ENCODE measurements around the gene B4GALT2.

Gene B4GALT2

GRCh38 chr1:44014365-44015104 is 35.5 kb downstream of the B4GALT2 start:
- Histone ChIP-seq H3K27me3 (ENCODE audit: insufficient read depth, low read length, poor library complexity) (no peaks in the 10 kb centered on the region), H3K56ac (ENCODE audit: low read length) (no peak overlapping the region), H3K18ac (ENCODE audit: low read length) (no peak overlapping the region), H3K23ac (ENCODE audit: low read length) (no peak overlapping the region), H4K8ac (ENCODE audit: low read depth, low read length) (no peak overlapping the region), H3K4me3 (ENCODE audit: low read length) (no peak overlapping the region), H3K79me1 (ENCODE audit: low read length) (no peaks in the 10 kb centered on the region), H3K9ac (ENCODE audit: low read length) (no peak overlapping the region), H4K5ac (ENCODE audit: low read length) (no peak overlapping the region), H3K4me2 (ENCODE audit: low read length) (no peak overlapping the region), H3K4ac (ENCODE audit: low read depth, low read length) (no peak overlapping the region), H3K4me1 (ENCODE audit: control insufficient read depth, low read depth, low read length) (no peaks in the 10 kb centered on the region), H2BK120ac (ENCODE audit: low read depth, low read length) (no peak overlapping the region), H3K27ac (ENCODE audit: low read depth, low read length) (no peak overlapping the region), H3K36me3 (ENCODE audit: control insufficient read depth, insufficient read depth, low read length) (no peaks in the 10 kb centered on the region), H3K79me2 (ENCODE audit: control insufficient read depth, insufficient read depth, low read length) (no peaks in the 10 kb centered on the region), H2BK15ac (replicated peaks; ENCODE audit: low read depth) (no peak overlapping the region), H2BK5ac (ENCODE audit: low read length) (no peak overlapping the region), H2AK5ac (ENCODE audit: low read length) (no peak overlapping the region)
- DNase-seq = no peak
- no CpG with 5 or more reads among the region's 8 CpGs for WGBS (ENCODE audit: extremely low coverage, insufficient coverage, low lambda C conversion rate)

- no peak overlapping the region for H2BK120ac ChIP-seq (ENCODE audit: low read depth, low read length)
- no peak overlapping the region for H3K4me2 ChIP-seq (ENCODE audit: low read length)
- H2BK5ac ChIP-seq (ENCODE audit: low read length) = no peak overlapping the region
- DNase-seq = no peak
- H3K27ac ChIP-seq (ENCODE audit: low read depth, low read length) = no peak overlapping the region
- no CpG with 5 or more reads among the region's 3 CpGs for WGBS (ENCODE audit: extremely low coverage, insufficient coverage, low lambda C conversion rate)
- H4K5ac ChIP-seq (ENCODE audit: low read length) = no peak overlapping the region
- H3K79me1 ChIP-seq (ENCODE audit: low read length) = no peaks in the 10 kb centered on the region
- H3K27me3 ChIP-seq (ENCODE audit: insufficient read depth, low read length, poor library complexity) = no peaks in the 10 kb centered on the region
- no peak overlapping the region for H4K8ac ChIP-seq (ENCODE audit: low read depth, low read length)
- no peaks in the 10 kb centered on the region for H3K79me2 ChIP-seq (ENCODE audit: control insufficient read depth, insufficient read depth, low read length)
- no peaks in the 10 kb centered on the region for H3K36me3 ChIP-seq (ENCODE audit: control insufficient read depth, insufficient read depth, low read length)
- H3K4ac ChIP-seq (ENCODE audit: low read depth, low read length) = no peak overlapping the region
- no peak overlapping the region for H3K4me3 ChIP-seq (ENCODE audit: low read length)
- H2BK15ac ChIP-seq (replicated peaks; ENCODE audit: low read depth) = no peak overlapping the region
- no peaks in the 10 kb centered on the region for H3K4me1 ChIP-seq (ENCODE audit: control insufficient read depth, low read depth, low read length)
- no peak overlapping the region for H3K23ac ChIP-seq (ENCODE audit: low read length)
- no peak overlapping the region for H3K56ac ChIP-seq (ENCODE audit: low read length)
- H2AK5ac ChIP-seq (ENCODE audit: low read length) = no peak overlapping the region
- no peak overlapping the region for H3K18ac ChIP-seq (ENCODE audit: low read length)
- H3K9ac ChIP-seq (ENCODE audit: low read length) = no peak overlapping the region
These were observed 36.2 kb downstream of the B4GALT2 start for GRCh38 chr1:44015206-44015605.

DNA sequence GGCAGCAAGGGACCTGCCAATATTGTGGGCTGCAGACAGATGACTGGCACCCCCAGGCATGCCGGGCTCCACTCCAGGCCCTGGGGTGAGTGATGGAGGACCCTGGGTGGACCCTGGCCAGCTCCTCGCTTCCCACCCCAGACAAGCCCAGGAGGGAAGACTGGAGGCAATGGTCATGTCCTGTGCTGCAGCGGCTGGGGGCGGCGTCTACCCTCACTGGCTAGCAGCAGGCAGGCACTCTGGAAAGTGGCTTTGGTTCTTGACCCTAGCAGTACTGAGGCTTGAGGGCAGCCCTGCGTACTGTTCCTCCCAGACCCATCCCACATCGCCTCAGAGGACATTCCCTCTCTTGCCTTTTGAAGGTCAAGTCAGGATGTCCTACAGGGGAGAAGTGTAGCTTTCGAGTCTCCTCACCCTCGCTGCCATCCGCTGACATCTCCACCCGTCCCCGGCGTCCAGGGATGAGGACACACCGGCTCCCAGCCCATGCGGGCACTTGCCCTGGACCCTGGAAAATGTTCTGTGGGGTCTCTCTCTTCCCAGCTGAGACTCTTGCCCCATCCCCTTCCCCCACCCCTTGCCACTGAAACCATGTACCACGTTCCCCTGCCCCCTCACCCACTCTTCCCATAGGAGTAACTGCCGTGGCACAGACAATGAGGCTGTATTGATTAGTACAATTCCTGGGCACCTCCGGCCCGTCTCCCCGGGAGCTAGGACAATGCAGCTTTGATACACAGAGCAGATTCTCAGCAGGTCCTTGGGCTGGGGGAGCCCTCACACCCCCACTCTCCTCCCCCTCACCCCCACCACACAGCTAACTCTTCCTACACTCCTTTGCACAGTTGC is 37.3 kb downstream of the B4GALT2 start:
- DNase-seq = no peak
- Histone ChIP-seq H4K5ac (ENCODE audit: low read length) (no peak overlapping the region), H3K4me1 (ENCODE audit: control insufficient read depth, low read depth, low read length) (no peaks in the 10 kb centered on the region), H3K4me3 (ENCODE audit: low read length) (no peak overlapping the region), H3K79me1 (ENCODE audit: low read length) (no peaks in the 10 kb centered on the region), H2BK5ac (ENCODE audit: low read length) (no peak overlapping the region), H2AK5ac (ENCODE audit: low read length) (no peak overlapping the region), H3K18ac (ENCODE audit: low read length) (no peak overlapping the region), H3K9ac (ENCODE audit: low read length) (no peak overlapping the region), H4K8ac (ENCODE audit: low read depth, low read length) (no peak overlapping the region), H3K27me3 (ENCODE audit: insufficient read depth, low read length, poor library complexity) (no peaks in the 10 kb centered on the region), H2BK120ac (ENCODE audit: low read depth, low read length) (no peak overlapping the region), H3K56ac (ENCODE audit: low read length) (no peak overlapping the region), H3K79me2 (ENCODE audit: control insufficient read depth, insufficient read depth, low read length) (no peaks in the 10 kb centered on the region), H2BK15ac (replicated peaks; ENCODE audit: low read depth) (no peak overlapping the region), H3K4me2 (ENCODE audit: low read length) (no peak overlapping the region), H3K23ac (ENCODE audit: low read length) (no peak overlapping the region), H3K36me3 (ENCODE audit: control insufficient read depth, insufficient read depth, low read length) (no peaks in the 10 kb centered on the region), H3K27ac (ENCODE audit: low read depth, low read length) (no peak overlapping the region), H3K4ac (ENCODE audit: low read depth, low read length) (no peak overlapping the region)
- no CpG with 5 or more reads among the region's 20 CpGs for WGBS (ENCODE audit: extremely low coverage, insufficient coverage, low lambda C conversion rate)

DNA sequence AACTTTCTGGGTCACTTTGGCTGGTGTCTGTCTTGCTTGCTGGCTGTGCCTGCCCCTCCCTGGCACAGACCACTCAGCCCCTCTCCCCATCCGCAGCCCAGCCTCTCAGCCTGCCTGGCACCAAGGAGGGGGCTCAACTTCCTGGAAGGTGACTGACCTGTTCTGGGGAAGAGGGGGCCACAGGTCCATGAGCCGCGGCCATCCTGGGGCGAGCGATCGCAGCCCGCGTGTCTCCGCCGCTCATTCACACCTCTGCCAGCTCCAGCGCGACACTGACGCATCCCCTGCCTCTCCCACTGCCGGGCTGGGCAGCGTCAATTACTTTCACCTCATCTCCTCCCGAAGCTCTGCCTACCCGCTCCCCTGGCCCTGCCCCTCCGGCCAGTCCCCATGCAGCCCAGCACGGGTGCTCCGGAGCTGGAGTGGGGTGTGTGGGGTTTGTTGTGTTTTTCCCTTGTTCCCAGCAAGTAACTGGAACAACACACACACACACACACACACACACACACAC is 37.9 kb downstream of the B4GALT2 start:
- Histone ChIP-seq H2BK5ac (ENCODE audit: low read length) (no peak overlapping the region), H3K23ac (ENCODE audit: low read length) (no peak overlapping the region), H3K27ac (ENCODE audit: low read depth, low read length) (no peak overlapping the region), H3K27me3 (ENCODE audit: insufficient read depth, low read length, poor library complexity) (no peaks in the 10 kb centered on the region), H3K79me1 (ENCODE audit: low read length) (no peaks in the 10 kb centered on the region), H3K36me3 (ENCODE audit: control insufficient read depth, insufficient read depth, low read length) (no peaks in the 10 kb centered on the region), H2BK120ac (ENCODE audit: low read depth, low read length) (no peak overlapping the region), H2AK5ac (ENCODE audit: low read length) (no peak overlapping the region), H3K4ac (ENCODE audit: low read depth, low read length) (no peak overlapping the region), H2BK15ac (replicated peaks; ENCODE audit: low read depth) (no peak overlapping the region), H3K4me2 (ENCODE audit: low read length) (no peak overlapping the region), H3K4me1 (ENCODE audit: control insufficient read depth, low read depth, low read length) (no peaks in the 10 kb centered on the region), H4K8ac (ENCODE audit: low read depth, low read length) (no peak overlapping the region), H3K9ac (ENCODE audit: low read length) (no peak overlapping the region), H3K79me2 (ENCODE audit: control insufficient read depth, insufficient read depth, low read length) (no peaks in the 10 kb centered on the region), H4K5ac (ENCODE audit: low read length) (no peak overlapping the region), H3K18ac (ENCODE audit: low read length) (no peak overlapping the region), H3K56ac (ENCODE audit: low read length) (no peak overlapping the region), H3K4me3 (ENCODE audit: low read length) (no peak overlapping the region)
- DNase-seq = no peak
- no CpG with 5 or more reads among the region's 20 CpGs for WGBS (ENCODE audit: extremely low coverage, insufficient coverage, low lambda C conversion rate)

GRCh38 chr1:44019466-44019948 is 40.5 kb downstream of the B4GALT2 start:
- Histone ChIP-seq H4K8ac (ENCODE audit: low read depth, low read length) (no peak overlapping the region), H3K27ac (ENCODE audit: low read depth, low read length) (no peak overlapping the region), H2BK15ac (replicated peaks; ENCODE audit: low read depth) (no peak overlapping the region), H3K9ac (ENCODE audit: low read length) (no peak overlapping the region), H2BK120ac (ENCODE audit: low read depth, low read length) (no peak overlapping the region), H2BK5ac (ENCODE audit: low read length) (no peak overlapping the region), H3K4me2 (ENCODE audit: low read length) (no peak overlapping the region), H3K79me1 (ENCODE audit: low read length) (no peaks in the 10 kb centered on the region), H2AK5ac (ENCODE audit: low read length) (no peak overlapping the region), H3K79me2 (ENCODE audit: control insufficient read depth, insufficient read depth, low read length) (no peaks in the 10 kb centered on the region), H3K4ac (ENCODE audit: low read depth, low read length) (no peak overlapping the region), H3K27me3 (ENCODE audit: insufficient read depth, low read length, poor library complexity) (no peaks in the 10 kb centered on the region), H3K23ac (ENCODE audit: low read length) (no peak overlapping the region), H4K5ac (ENCODE audit: low read length) (no peak overlapping the region), H3K4me3 (ENCODE audit: low read length) (no peak overlapping the region), H3K18ac (ENCODE audit: low read length) (no peak overlapping the region), H3K56ac (ENCODE audit: low read length) (no peak overlapping the region), H3K4me1 (ENCODE audit: control insufficient read depth, low read depth, low read length) (no peaks in the 10 kb centered on the region), H3K36me3 (ENCODE audit: control insufficient read depth, insufficient read depth, low read length) (no peaks in the 10 kb centered on the region)
- WGBS (ENCODE audit: extremely low coverage, insufficient coverage, low lambda C conversion rate) = no CpG with 5 or more reads among the region's 13 CpGs
- DNase-seq = no peak
